Uterus (tissue), 4 donors: ENCODE data around the gene RALGAPB. TPM values are rescaled to one million over a fixed set of nuclear protein-coding genes. Genes with fewer than 3 reads are reported as not detected.

Source experiments
- DNase-seq, 2 donors: peaks; one replicate each; pipeline ENCODE4 v3.0.0-alpha.2; 2019 to 2020
- H3K27ac ChIP-seq, 2 donors: fragments of 200-600 bp; sonication (generic); 1 replicate in 1 of 2; 2 replicates in 1 of 2; pipeline ENCODE4 v1.5.1; 2016 to 2018
- H3K27me3 ChIP-seq, 2 donors: fragments of 200-600 bp; sonication (generic); one replicate each; pipeline ENCODE4 v1.5.1; 2018 to 2019; ENCODE audit warnings: control low read depth in 1 of 2
- H3K36me3 ChIP-seq, 2 donors: fragments of 200-600 bp; sonication (generic); one replicate each; pipeline ENCODE4 v1.5.1; 2019; ENCODE audit warnings: control low read depth in 1 of 2
- H3K4me1 ChIP-seq, 2 donors: fragments of 200-600 bp; sonication (generic); one replicate each; pipeline ENCODE4 v1.5.1; 2018 to 2019; ENCODE audit warnings: control low read depth in 1 of 2
- H3K4me3 ChIP-seq, 2 donors: fragments of 200-600 bp; sonication (generic); 1 replicate in 1 of 2; 2 replicates in 1 of 2; pipeline ENCODE4 v1.5.1; 2018 to 2019; ENCODE audit warnings: mild to moderate bottlenecking in 1 of 2
- H3K9me3 ChIP-seq, 2 donors: fragments of 200-600 bp; sonication (generic); one replicate each; pipeline ENCODE4 v1.5.1; 2019; ENCODE audit warnings: control low read depth in 1 of 2
- CTCF ChIP-seq, 4 experiments: fragments of 200-600 bp in 2 of 4; fragments of 450-650 bp in 2 of 4; sonication (generic) in 2 of 4; IDR thresholded peaks; one replicate each; pipeline ENCODE4 v1.5.1; 2016 to 2019; ENCODE audit warnings: antibody characterized with exemption in 4 of 4, mild to moderate bottlenecking in 2 of 4, moderate library complexity in 1 of 4
- POLR2A ChIP-seq, 2 donors: fragments of 450-650 bp; IDR thresholded peaks; one replicate each; pipeline ENCODE4 v1.6.1; 2016; ENCODE audit warnings: antibody characterized with exemption in 2 of 2, mild to moderate bottlenecking in 1 of 2, moderate library complexity in 1 of 2
- intact Hi-C: fragments of 100-400 bp; cut with DNase I; formaldehyde crosslinking; loops from one replicate; pipeline ENCODE4 v1.15.1; 2023; ENCODE audit warnings: low total_unique reads
- total RNA-seq, 4 donors: library from RNA; depleted of rRNA in 3 of 4; stranded (reverse); fragments of >200 nt in 3 of 4; gene quantifications; one replicate each; pipeline versions ENCODE4 v1.1.0 to v1.2.4, GENCODE V29; 2014 to 2023
- donor health status: DM: yes; HTN: yes; CAD: no.

The RALGAPB gene
- total RNA-seq, 4 donors from 2014 or later: 27.4 to 57.0 (median 39.9) TPM

GRCh38 chr20:38466171-38466570, 6.5 kb upstream of the RALGAPB start:
- Histone ChIP-seq H3K4me3 (no peak overlapping the region), H3K4me1 (no peaks in the 10 kb centered on the region), H3K9me3 (no peaks in the 10 kb centered on the region), H3K27ac (no peak overlapping the region), H3K27me3 (no peaks in the 10 kb centered on the region), H3K36me3 (no peaks in the 10 kb centered on the region)
- TF ChIP-seq CTCF (IDR thresholded peaks at IDR 0.05) (no peak), POLR2A (IDR thresholded peaks at IDR 0.05) (no peak)
- intact Hi-C loops: no loop called here
- no peak for DNase-seq

DNA sequence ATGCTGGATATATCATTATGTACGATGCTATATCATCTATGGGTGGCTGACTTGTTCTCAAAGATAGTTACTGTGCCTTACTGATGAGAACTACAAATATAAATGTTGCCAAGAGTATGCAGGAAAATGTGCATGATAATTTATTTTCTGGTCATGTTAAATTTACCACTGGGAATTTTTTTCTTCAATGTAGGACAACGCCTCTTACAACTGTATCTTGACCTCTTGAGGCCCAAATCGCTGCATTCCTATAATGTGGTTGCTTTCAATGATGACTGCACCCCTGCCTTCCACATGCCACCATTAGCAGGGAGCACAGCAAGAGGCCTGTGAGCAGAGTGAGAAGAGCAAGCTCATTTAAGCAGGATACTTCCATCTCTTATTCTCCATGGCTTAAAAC, 5.7 kb upstream of the RALGAPB start:
- Histone ChIP-seq H3K36me3 (no peaks in the 10 kb centered on the region), H3K27ac (no peak overlapping the region), H3K4me1 (no peaks in the 10 kb centered on the region), H3K9me3 (no peaks in the 10 kb centered on the region), H3K27me3 (no peaks in the 10 kb centered on the region), H3K4me3 (no peak overlapping the region)
- no peak for TF ChIP-seq POLR2A (IDR thresholded peaks at IDR 0.05)
- no peak for TF ChIP-seq CTCF (IDR thresholded peaks at IDR 0.05)
- DNase-seq: no peak
- intact Hi-C loops: no loop called here

DNA sequence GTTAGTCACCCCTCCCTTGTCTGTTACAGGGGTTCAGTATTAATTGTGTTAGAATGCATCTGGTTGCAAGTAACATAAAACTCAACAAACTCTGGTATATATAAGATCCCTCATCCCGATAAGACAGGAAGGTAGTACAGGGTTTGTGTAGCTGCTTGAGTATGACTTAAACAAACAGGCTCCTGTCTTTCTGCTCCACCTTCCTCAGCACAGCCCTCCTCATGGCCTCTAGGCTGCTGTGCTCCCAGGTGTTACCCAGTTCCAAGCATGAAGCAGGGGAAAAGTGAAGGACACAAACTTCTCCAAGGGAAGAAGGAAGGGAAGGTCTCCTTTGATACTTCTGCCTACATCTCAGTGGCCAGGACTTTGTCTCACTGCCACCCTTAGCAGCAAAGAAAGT, 1.4 kb upstream of the RALGAPB start:
- H3K4me1 ChIP-seq: peaks cover 0 to 17% of the 10 kb centered on the region in 2 donors
- peak overlapping the region in 1 of 2 donors; percentile 83 for H3K27ac ChIP-seq
- no peak for DNase-seq
- TF ChIP-seq CTCF (IDR thresholded peaks at IDR 0.05) (no peak), POLR2A (IDR thresholded peaks at IDR 0.05) (no peak)
- H3K27me3 ChIP-seq: no peaks in the 10 kb centered on the region
- no peaks in the 10 kb centered on the region for H3K36me3 ChIP-seq
- H3K4me3 ChIP-seq: no peak overlapping the region
- H3K9me3 ChIP-seq: no peaks in the 10 kb centered on the region
- intact Hi-C loops: no loop called here

GRCh38 chr20:38471987-38472512, 593 bp upstream of the RALGAPB start:
- TF ChIP-seq CTCF (IDR thresholded peaks at IDR 0.05) (no peak), POLR2A (IDR thresholded peaks at IDR 0.05) (no peak)
- DNase-seq: no peak
- Histone ChIP-seq H3K4me1 (peaks cover 0 to 17% of the 10 kb centered on the region in 2 donors), H3K36me3 (no peaks in the 10 kb centered on the region), H3K27ac (peak overlapping the region; percentile 83 to 85), H3K4me3 (peak overlapping the region; percentile 90 to 96), H3K27me3 (no peaks in the 10 kb centered on the region), H3K9me3 (no peaks in the 10 kb centered on the region)
- intact Hi-C loops: no loop called here

GRCh38 chr20:38473367-38473795, 738 bp downstream of the RALGAPB start:
- intact Hi-C loops: no loop called here
- TF ChIP-seq CTCF (IDR thresholded peaks at IDR 0.05): no peak
- no peak for TF ChIP-seq POLR2A (IDR thresholded peaks at IDR 0.05)
- Histone ChIP-seq H3K27ac (peak overlapping the region; percentile 82 to 84), H3K4me3 (peak overlapping the region; percentile 90 to 96), H3K9me3 (no peaks in the 10 kb centered on the region), H3K4me1 (peaks cover 0 to 17% of the 10 kb centered on the region in 2 donors), H3K36me3 (no peaks in the 10 kb centered on the region), H3K27me3 (no peaks in the 10 kb centered on the region)
- DNase-seq: no peak
